GM21447 (cell line): ENCODE results near the gene ATP11A.
A peak's percentile ranks its signal among the peaks of the same experiment; 100 is the strongest.
"Not testable (repeated sequence)": the region's sequence is repeated elsewhere in the genome, so short reads cannot be mapped to it uniquely, and the experiment has no call there.

Source experiments
- ATAC-seq: cut with Tn5 transposase; IDR thresholded peaks from one replicate; pipeline ENCODE4 v1.9.1; 2021; ENCODE audit not compliant: unreplicated experiment

Gene ATP11A

GRCh38 chr13:112873851-112874750, 184.3 kb downstream of the ATP11A start:
- peak; percentile 73 for ATAC-seq

GRCh38 chr13:112874751-112875300, 185.0 kb downstream of the ATP11A start:
- ATAC-seq, result no peak

DNA sequence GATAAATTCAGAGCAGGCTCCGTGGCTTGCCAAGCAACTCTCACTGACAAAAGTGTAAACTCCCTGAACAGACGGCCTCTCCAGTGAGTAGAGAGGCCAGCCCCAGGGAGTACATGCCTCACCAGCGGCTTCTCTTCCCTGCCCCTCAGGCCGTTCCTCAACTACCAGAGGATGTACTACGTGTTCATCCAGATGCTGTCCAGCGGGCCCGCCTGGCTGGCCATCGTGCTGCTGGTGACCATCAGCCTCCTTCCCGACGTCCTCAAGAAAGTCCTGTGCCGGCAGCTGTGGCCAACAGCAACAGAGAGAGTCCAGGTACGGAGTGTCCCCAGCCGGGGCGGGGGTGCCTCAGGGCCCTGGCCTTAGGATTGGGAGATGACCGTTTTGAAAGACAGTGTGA, 185.8 kb downstream of the ATP11A start:
- ATAC-seq, result no peak

GRCh38 chr13:112876305-112877000, 186.6 kb downstream of the ATP11A start:
- no peak for ATAC-seq

DNA sequence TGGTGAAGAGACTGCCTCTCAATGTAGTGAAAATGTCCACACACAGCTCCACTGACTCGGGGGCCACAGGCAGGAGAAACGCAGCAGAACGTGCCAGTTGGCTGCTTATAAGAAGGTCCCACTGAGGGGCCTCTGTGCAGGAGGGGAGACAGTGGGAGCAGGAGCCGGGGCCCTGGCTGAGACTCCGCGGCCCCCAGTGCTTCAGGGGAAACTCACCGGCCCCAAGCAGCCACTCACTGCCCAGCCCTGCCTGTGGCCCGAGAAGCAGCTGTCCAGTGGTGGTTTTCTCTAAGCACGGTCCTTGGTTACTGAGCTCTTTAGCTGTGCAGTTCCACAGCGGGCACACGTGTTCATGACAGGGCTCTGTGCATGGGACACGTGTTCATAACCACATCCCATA, 187.2 kb downstream of the ATP11A start:
- no peak for ATAC-seq

- ATAC-seq, result no peak
Measured at GRCh38 chr13:112877539-112877938, 187.7 kb downstream of the ATP11A start.

DNA sequence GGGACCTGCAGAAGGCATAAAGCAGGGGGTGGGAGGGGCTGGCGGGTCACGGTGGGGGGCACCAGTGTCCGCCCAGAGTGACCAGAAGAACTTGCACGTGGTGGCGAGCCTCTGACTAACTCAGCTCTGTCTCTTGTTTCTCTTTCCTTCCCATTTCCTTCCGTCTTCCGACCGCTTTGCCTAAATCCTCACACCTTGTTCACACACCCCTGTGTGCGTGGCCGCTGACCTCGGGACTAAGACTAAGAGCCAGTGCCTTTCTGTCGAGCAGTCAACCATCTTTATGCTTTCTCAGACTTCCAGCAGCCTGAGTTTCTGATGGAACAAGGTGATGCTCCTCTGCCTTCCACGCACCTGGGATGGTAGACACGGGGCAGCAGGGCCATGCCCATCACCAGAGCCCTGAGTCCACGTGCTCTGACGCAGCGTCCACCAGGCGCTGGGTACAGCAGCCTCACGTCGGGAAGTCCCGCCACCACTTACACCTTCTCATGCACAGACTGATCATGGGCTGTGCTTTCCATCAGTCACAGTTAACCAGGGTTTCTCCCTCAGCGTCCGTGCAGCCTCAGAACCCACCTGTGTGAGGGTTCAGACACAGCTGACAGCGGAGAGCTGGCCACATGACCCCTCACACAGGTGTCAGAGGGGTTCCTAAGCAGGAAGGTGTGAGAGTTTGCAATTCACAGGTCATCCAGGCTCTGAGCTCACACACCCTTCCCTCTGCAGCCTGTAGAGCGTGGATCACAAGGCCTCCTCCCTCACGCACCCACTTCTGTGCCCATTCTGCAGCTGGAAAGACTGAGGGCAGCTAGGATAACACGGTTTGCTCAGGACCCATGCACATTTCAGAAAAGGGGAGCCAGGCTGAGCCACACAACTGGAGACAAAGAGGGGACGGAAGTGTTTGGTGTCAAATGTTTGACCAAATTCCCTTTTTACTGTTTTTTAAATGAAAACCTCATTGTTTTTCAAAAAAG, 188.4 kb downstream of the ATP11A start:
- no peak for ATAC-seq

- ATAC-seq, result no peak
Measured at GRCh38 chr13:112879283-112879833, 189.5 kb downstream of the ATP11A start.

- no peak for ATAC-seq
Measured at GRCh38 chr13:112880221-112880641, 190.4 kb downstream of the ATP11A start.

GRCh38 chr13:112880976-112881540, 191.2 kb downstream of the ATP11A start:
- no peak for ATAC-seq

DNA sequence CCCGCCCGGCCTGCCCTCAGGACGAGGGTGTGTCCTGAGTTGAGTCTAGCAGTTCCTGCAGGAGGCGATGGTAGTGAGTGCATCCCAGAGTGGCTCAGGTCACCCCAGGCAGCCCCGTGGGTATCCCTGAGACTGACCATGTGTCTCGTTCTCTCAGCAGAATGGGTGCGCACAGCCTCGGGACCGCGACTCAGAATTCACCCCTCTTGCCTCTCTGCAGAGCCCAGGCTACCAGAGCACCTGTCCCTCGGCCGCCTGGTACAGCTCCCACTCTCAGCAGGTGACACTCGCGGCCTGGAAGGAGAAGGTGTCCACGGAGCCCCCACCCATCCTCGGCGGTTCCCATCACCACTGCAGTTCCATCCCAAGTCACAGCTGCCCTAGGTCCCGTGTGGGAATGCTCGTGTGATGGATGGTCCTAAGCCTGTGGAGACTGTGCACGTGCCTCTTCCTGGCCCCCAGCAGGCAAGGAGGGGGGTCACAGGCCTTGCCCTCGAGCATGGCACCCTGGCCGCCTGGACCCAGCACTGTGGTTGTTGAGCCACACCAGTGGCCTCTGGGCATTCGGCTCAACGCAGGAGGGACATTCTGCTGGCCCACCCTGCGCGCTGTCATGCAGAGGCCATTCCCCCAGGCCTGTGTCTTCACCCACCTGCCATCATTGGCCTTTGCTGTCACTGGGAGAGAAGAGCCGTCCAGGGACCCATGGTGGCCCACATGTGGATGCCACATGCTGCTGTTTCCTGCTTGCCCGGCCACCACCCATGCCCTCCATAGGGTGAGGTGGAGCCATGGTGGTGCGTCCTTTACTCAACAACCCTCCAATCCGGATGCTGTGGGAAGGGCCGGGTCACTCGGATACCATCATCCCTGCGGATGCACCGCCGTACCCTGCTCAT, 192.1 kb downstream of the ATP11A start:
- no peak for ATAC-seq

DNA sequence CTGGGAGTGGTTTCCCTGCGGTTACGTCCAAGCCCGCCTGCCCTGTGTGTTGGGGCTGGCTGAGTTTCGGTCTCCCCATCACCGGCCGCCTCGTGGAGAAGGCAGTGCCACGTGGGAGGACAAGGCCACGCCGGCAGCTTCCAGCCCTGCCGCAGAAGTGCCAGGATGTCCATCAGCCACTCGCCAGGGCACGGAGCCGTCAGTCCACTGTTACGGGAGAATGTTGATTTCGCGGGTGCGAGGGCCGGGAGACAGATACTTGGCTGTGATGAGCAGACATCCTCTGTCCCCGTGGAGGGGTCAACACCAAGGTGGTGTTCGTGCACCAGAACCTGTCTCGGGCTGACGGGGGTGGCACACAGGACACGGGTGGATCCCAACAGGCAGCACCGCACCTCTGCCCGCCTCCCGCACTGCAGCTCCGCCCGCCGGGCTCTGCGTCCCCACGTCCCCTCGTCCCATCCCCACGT, 192.8 kb downstream of the ATP11A start:
- no peak for ATAC-seq

GRCh38 chr13:112883241-112883945, 193.6 kb downstream of the ATP11A start:
- no peak for ATAC-seq

GRCh38 chr13:112884700-112885099, 194.9 kb downstream of the ATP11A start:
- not testable (repeated sequence) for ATAC-seq

GRCh38 chr13:112885242-112885781, 195.5 kb downstream of the ATP11A start:
- ATAC-seq, result no peak

- ATAC-seq, result no peak
Measured at GRCh38 chr13:112885782-112886268, 196.0 kb downstream of the ATP11A start.

- no peak for ATAC-seq
Measured at GRCh38 chr13:112887151-112887550, 197.3 kb downstream of the ATP11A start.

GRCh38 chr13:112887557-112887991, 197.7 kb downstream of the ATP11A start:
- ATAC-seq, result no peak
